Omental fat pad (tissue), 4 donors: ENCODE results near the gene IL1RAPL1. TPM values are rescaled to one million over a fixed set of nuclear protein-coding genes. Genes with fewer than 3 reads are reported as not detected.

Source experiments
- ATAC-seq: fragments of 150-250 bp; one replicate; pipeline ENCODE4 v1.9.1; 2016; ENCODE audit warnings: mild to moderate bottlenecking, moderate library complexity; ENCODE audit not compliant: low FRiP score
- DNase-seq: peaks from one replicate; pipeline ENCODE4 v3.0.0-alpha.2; 2019; ENCODE audit warnings: low spot score
- CTCF ChIP-seq, 3 donors: fragments of 450-650 bp; IDR thresholded peaks; one replicate each; pipeline ENCODE4 v1.5.1; 2016 to 2017; ENCODE audit warnings: antibody characterized with exemption in 3 of 3, mild to moderate bottlenecking in 3 of 3, moderate library complexity in 2 of 3
- total RNA-seq, 4 donors: library from RNA; depleted of rRNA; stranded (reverse); fragments of >200 nt; gene quantifications; one replicate each; pipeline ENCODE4 v1.1.0, GENCODE V29; 2016

The IL1RAPL1 gene
- total RNA-seq, 4 donors from 2014 or later = 0.13 to 0.93 (median 0.42) TPM

GRCh38 chrX:28590396-28590795, 3.1 kb downstream of the IL1RAPL1 start:
- no peak for ATAC-seq
- TF ChIP-seq CTCF (IDR thresholded peaks at IDR 0.05) = no peak
- no peak for DNase-seq

GRCh38 chrX:28591542-28591941, 4.3 kb downstream of the IL1RAPL1 start:
- no peak for DNase-seq
- ATAC-seq = no peak
- TF ChIP-seq CTCF (IDR thresholded peaks at IDR 0.05) = no peak

- ATAC-seq = no peak
- DNase-seq = no peak
- no peak for TF ChIP-seq CTCF (IDR thresholded peaks at IDR 0.05)
These were observed 8.1 kb downstream of the IL1RAPL1 start for GRCh38 chrX:28595346-28595745.

- no peak for ATAC-seq
- no peak for TF ChIP-seq CTCF (IDR thresholded peaks at IDR 0.05)
- DNase-seq = no peak
These were observed 12.7 kb downstream of the IL1RAPL1 start for GRCh38 chrX:28599957-28600356.

- no peak for DNase-seq
- TF ChIP-seq CTCF (IDR thresholded peaks at IDR 0.05) = no peak
- no peak for ATAC-seq
These were observed 21.8 kb downstream of the IL1RAPL1 start for GRCh38 chrX:28609003-28609402.

GRCh38 chrX:28609917-28610613, 22.8 kb downstream of the IL1RAPL1 start:
- DNase-seq (no peak), ATAC-seq (peak; percentile 51)
- TF ChIP-seq CTCF (IDR thresholded peaks at IDR 0.05) = no peak

- TF ChIP-seq CTCF (IDR thresholded peaks at IDR 0.05) = no peak
- DNase-seq (no peak), ATAC-seq (no peak)
These were observed 23.5 kb downstream of the IL1RAPL1 start for GRCh38 chrX:28610746-28611145.
